HEK293T (cell line): ENCODE results near the gene FHOD3.

ENCODE experiments used
- CTCF ChIA-PET: fragments of 350-600 bp; formaldehyde crosslinking; extraction: SDS; loops from one replicate; lab custom pipeline; 2021; ENCODE audit warnings: antibody characterized with exemption, inconsistent platforms; lab: Yijun Ruan, JAX
- POLR2A ChIA-PET: fragments of 350-600 bp; formaldehyde crosslinking; extraction: SDS; loops from one replicate; lab custom pipeline; 2020; ENCODE audit warnings: antibody characterized with exemption, inconsistent platforms; lab: Yijun Ruan, JAX
- DNase-seq: peaks from one replicate; pipeline ENCODE4 v3.0.0; 2012; ENCODE audit warnings: mixed read lengths; ENCODE audit errors: extremely low spot score
- ARNT ChIP-seq: fragments of 450-650 bp; IDR thresholded peaks from 2 replicates; pipeline ENCODE4 v1.6.1; 2017; ENCODE audit warnings: mild to moderate bottlenecking
- BHLHE40 ChIP-seq: fragments of 450-650 bp; IDR thresholded peaks from 2 replicates; pipeline ENCODE4 v1.6.1; 2016; ENCODE audit warnings: mild to moderate bottlenecking, moderate library complexity, borderline replicate concordance
- CTBP1 ChIP-seq: fragments of 450-650 bp; IDR thresholded peaks from 2 replicates; pipeline ENCODE4 v1.6.1; 2016; ENCODE audit warnings: borderline replicate concordance
- ELF4 ChIP-seq: fragments of 450-650 bp; IDR thresholded peaks from 2 replicates; pipeline ENCODE4 v1.6.1; 2017; ENCODE audit warnings: antibody characterized with exemption
- FOXA1 ChIP-seq: fragments of 450-650 bp; IDR thresholded peaks from 2 replicates; pipeline ENCODE4 v1.6.1; 2016; ENCODE audit warnings: mild to moderate bottlenecking
- FOXK2 ChIP-seq: fragments of 450-650 bp; IDR thresholded peaks from 2 replicates; pipeline ENCODE4 v1.6.1; 2016; ENCODE audit warnings: mild to moderate bottlenecking
- FOXM1 ChIP-seq: fragments of 450-650 bp; IDR thresholded peaks from 2 replicates; pipeline ENCODE4 v1.6.1; 2017; ENCODE audit warnings: mild to moderate bottlenecking, borderline replicate concordance
- HDGF ChIP-seq: fragments of 450-650 bp; IDR thresholded peaks from 2 replicates; pipeline ENCODE4 v1.6.1; 2017; ENCODE audit warnings: antibody characterized with exemption, borderline replicate concordance
- L3MBTL2 ChIP-seq: fragments of 450-650 bp; conservative IDR thresholded peaks from 2 replicates; pipeline ENCODE4 v1.6.1; 2016; ENCODE audit warnings: mild to moderate bottlenecking
- LEF1 ChIP-seq: fragments of 450-650 bp; IDR thresholded peaks from 2 replicates; pipeline ENCODE4 v1.6.1; 2017; ENCODE audit warnings: mild to moderate bottlenecking, borderline replicate concordance
- NFRKB ChIP-seq: fragments of 450-650 bp; IDR thresholded peaks from 2 replicates; pipeline ENCODE4 v1.6.1; 2016; ENCODE audit warnings: mild to moderate bottlenecking, moderate library complexity
- SP1 ChIP-seq: fragments of 450-650 bp; IDR thresholded peaks from 2 replicates; pipeline ENCODE4 v1.6.1; 2017
- SUZ12 ChIP-seq: fragments of 450-650 bp; IDR thresholded peaks from 2 replicates; pipeline ENCODE4 v1.6.1; 2016; ENCODE audit warnings: mild to moderate bottlenecking
- TARDBP ChIP-seq: fragments of 450-650 bp; IDR thresholded peaks from 2 replicates; pipeline ENCODE4 v1.6.1; 2016
- ZNF384 ChIP-seq: fragments of 450-650 bp; IDR thresholded peaks from 2 replicates; pipeline ENCODE4 v1.6.1; 2016
- TF ChIP-seq, protein P1 (sequence below): fragments of 450-650 bp; IDR thresholded peaks from 2 replicates; pipeline ENCODE4 v1.6.1; 2016

The FHOD3 gene

GRCh38 chr18:36769611-36770314 is 472.2 kb downstream of the FHOD3 start:
- DNase-seq: peak; percentile 79
- CTCF ChIA-PET: interaction anchor here (1.3 kb wide), 1 partner anchor 82 kb away, joined by 3 read pairs; no protein-coding TSS in a partner anchor
- TF ChIP-seq CTBP1: no peak
- TF ChIP-seq FOXM1: no peak
- 0 out of 2 replicates have a peak, but pooled peaks have one; percentile 3 for TF ChIP-seq ARNT
- TF ChIP-seq NFRKB: no peak
- no peak for TF ChIP-seq SUZ12
- no peak for TF ChIP-seq SP1
- POLR2A ChIA-PET: no interaction called here

DNA sequence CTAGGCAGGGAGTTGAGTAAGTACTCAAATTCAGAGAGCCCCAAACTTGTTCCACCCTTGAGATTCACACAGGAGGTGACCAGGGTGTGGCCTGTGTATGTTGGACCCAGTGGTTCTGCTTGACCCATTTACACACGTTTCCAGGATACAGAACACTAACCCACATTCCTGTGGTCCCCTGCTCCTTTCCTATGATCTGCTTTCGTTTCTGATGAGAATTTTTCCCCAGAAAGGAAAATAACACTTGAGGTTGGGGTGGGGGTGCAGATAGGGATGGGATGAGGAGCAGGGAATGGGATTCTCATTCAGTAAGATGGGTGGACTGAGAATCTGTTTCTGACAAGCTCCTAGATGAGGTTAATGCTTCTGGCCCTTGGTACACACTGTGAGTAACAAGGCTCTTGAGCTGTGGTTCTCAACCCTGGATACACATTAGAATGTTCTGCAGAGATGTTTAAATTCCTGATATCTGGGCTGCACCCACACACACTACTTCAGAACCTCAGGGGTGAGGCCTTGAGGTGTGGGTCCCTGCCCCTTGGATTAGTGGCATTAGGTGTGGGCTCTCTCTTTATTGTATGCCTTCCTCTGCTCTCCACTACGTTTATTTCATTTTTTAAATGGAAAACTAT is 472.9 kb downstream of the FHOD3 start:
- POLR2A ChIA-PET: no interaction called here
- DNase-seq: no peak
- TF ChIP-seq NFRKB (no peak), ARNT (no peak), ZNF384 (no peak), FOXK2 (no peak), FOXA1 (no peak), ELF4 (no peak), LEF1 (no peak), SUZ12 (no peak), L3MBTL2 (no peak), SP1 (no peak), TARDBP (no peak), HDGF (no peak), CTBP1 (no peak), FOXM1 (no peak)
- TF ChIP-seq, protein P1, sequence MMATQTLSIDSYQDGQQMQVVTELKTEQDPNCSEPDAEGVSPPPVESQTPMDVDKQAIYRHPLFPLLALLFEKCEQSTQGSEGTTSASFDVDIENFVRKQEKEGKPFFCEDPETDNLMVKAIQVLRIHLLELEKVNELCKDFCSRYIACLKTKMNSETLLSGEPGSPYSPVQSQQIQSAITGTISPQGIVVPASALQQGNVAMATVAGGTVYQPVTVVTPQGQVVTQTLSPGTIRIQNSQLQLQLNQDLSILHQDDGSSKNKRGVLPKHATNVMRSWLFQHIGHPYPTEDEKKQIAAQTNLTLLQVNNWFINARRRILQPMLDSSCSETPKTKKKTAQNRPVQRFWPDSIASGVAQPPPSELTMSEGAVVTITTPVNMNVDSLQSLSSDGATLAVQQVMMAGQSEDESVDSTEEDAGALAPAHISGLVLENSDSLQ: no peak
- CTCF ChIA-PET: no interaction called here

DNA sequence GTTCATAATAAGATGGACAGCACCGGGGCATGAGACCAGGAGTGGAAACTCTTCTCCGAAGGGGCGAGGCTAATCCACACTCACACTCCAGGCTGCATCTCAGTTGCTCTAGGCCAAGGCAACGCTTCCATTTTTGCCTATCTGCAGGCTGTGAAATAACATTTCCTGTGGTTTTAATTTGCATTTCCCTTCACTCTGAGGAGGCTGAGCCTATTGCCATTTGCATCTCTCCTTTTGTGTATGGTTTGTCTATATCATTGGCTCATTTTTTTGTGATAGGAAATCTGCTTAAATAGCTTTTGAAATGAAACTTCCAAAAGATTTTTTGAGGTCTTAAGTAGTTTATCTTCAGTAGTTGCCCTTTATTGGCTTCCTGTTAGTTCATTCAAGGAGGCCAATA is 473.7 kb downstream of the FHOD3 start:
- ChIA-PET CTCF (interaction anchor here (0.6 kb wide), 1 partner anchor 58 kb away, joined by 3 read pairs; no protein-coding TSS in a partner anchor), POLR2A (no interaction called here)
- no peak for TF ChIP-seq SUZ12
- no peak for TF ChIP-seq NFRKB
- TF ChIP-seq SP1: no peak
- TF ChIP-seq BHLHE40: no peak
- TF ChIP-seq, protein P1: no peak
- DNase-seq: no peak

DNA sequence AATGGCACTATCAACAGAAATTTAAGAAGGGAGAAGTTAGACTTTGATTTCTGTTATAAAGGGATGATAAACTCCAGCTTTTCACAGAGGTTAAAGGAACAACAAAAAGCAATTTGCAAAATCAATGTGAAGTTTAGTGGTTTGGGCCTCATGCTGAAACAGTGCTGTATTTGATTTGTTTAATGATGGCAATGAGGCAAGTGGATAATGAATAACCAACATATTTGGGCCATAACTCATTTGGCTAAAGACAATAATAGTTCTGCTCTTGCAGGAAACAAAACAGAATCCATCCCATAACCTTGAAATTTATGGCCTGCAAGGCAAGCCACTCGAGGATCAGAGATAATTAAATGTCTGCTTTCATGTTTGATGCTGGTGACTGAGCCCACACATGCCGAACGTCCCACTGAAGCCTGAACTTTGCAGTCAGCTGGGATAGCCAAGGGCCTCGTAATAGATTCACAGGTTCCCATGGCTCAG is 474.8 kb downstream of the FHOD3 start:
- TF ChIP-seq, protein P1: no peak
- TF ChIP-seq CTBP1 (no peak), HDGF (no peak), TARDBP (no peak), LEF1 (no peak), BHLHE40 (no peak), ZNF384 (no peak), FOXM1 (no peak)
- DNase-seq: no peak
- ChIA-PET POLR2A (no interaction called here), CTCF (no interaction called here)

DNA sequence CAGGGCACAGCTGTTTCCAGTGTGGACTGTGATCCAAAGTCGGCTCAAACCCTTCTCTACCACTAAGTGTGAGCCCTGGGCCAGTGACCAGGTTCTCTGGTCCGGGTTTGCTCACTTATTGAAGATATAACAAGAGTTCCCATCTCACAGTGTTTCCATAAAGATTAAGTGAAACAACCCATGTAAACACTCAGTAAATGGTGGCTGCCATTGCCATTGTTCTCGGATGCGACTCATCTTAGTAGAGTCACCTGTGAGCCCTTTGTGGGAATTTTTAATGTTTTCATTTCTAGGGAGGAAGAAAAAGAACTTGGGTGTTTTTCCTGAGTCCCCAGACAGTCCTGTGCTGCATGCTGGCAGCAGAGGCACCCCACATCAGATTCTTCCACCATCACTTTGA is 477.9 kb downstream of the FHOD3 start:
- ChIA-PET POLR2A (no interaction called here), CTCF (interaction anchor here (0.7 kb wide), 1 partner anchor 859 kb away, joined by 3 read pairs; no protein-coding TSS in a partner anchor)
- TF ChIP-seq, protein P1: no peak
- TF ChIP-seq L3MBTL2 (no peak), FOXK2 (no peak), TARDBP (no peak)
- no peak for DNase-seq

GRCh38 chr18:36776650-36777049 is 479.1 kb downstream of the FHOD3 start:
- CTCF ChIA-PET: no interaction called here
- TF ChIP-seq TARDBP (no peak), FOXK2 (no peak), HDGF (no peak), L3MBTL2 (no peak), NFRKB (no peak), SP1 (no peak), ELF4 (no peak), FOXA1 (no peak), BHLHE40 (no peak)
- POLR2A ChIA-PET: no interaction called here
- DNase-seq: no peak
